ENCODE data around the gene RERE. TPM values are rescaled to one million over a fixed set of nuclear protein-coding genes. Genes with fewer than 3 reads are reported as not detected.

The RERE gene
- total RNA-seq, 4 donors from 2014 or later = 86.4 to 111 (median 103) TPM

DNA sequence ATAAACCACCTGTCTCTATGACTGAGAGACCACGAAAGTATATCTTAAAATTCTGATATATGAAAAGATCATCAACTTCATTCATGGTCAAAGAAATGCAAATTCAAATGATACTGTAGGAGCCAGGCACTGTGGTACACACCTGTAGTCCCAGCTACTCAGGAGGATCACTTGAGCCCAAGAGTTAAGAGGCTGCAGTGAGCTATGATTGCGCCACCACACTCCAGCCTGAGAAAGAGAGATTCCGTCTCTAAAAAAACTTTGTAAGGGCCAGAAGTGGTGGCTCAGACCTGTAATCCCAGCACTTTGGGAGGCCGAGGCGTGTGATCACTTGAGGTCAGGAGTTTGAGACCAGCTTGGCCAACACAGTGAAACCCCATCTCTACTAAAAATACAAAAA lies 17.0 kb downstream of the RERE start:
- no peaks in the 10 kb centered on the region for H3K36me3 ChIP-seq
- no peak overlapping the region for H3K27ac ChIP-seq
- H3K9me3 ChIP-seq = no peaks in the 10 kb centered on the region
- H3K4me1 ChIP-seq = no peaks in the 10 kb centered on the region
- H3K4me3 ChIP-seq = no peak overlapping the region
- 97 to 98% methylated on average over 5 of the region's 5 CpGs for WGBS, 2 donors
- TF ChIP-seq POLR2A (IDR thresholded peaks at IDR 0.05) = no peak
- TF ChIP-seq, protein P1, sequence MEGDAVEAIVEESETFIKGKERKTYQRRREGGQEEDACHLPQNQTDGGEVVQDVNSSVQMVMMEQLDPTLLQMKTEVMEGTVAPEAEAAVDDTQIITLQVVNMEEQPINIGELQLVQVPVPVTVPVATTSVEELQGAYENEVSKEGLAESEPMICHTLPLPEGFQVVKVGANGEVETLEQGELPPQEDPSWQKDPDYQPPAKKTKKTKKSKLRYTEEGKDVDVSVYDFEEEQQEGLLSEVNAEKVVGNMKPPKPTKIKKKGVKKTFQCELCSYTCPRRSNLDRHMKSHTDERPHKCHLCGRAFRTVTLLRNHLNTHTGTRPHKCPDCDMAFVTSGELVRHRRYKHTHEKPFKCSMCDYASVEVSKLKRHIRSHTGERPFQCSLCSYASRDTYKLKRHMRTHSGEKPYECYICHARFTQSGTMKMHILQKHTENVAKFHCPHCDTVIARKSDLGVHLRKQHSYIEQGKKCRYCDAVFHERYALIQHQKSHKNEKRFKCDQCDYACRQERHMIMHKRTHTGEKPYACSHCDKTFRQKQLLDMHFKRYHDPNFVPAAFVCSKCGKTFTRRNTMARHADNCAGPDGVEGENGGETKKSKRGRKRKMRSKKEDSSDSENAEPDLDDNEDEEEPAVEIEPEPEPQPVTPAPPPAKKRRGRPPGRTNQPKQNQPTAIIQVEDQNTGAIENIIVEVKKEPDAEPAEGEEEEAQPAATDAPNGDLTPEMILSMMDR (IDR thresholded peaks at IDR 0.05) = no peak
- no peak for TF ChIP-seq EP300 (IDR thresholded peaks at IDR 0.05)
- H3K27me3 ChIP-seq = no peaks in the 10 kb centered on the region
- DNase-seq (ENCODE audit: low spot score in 2 of 2) = no peak

DNA sequence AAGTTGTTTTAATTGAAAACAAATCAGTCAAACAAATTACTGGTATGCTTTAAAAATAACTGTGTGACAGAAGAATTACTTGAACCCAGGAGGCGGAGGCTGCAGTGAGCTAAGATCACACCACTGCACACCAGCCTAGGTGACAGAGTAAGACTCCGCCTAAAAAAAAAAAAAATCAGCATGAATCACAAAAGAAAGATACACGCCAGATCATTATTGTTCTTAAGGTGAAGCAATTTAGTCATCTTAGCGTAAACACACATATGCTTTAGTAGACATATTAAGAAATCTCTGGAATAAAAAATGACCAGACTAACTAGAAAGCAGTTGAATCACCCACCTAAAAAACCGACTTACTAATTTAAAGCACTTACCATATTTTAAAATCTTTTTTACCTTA lies 20.2 kb downstream of the RERE start:
- TF ChIP-seq EP300 (IDR thresholded peaks at IDR 0.05) (no peak), POLR2A (IDR thresholded peaks at IDR 0.05) (no peak)
- TF ChIP-seq, protein P1 (IDR thresholded peaks at IDR 0.05) = no peak
- no peak for DNase-seq (ENCODE audit: low spot score in 2 of 2)
- no peaks in the 10 kb centered on the region for H3K4me1 ChIP-seq
- 93 to 96% methylated on average over 5 of the region's 5 CpGs for WGBS, 2 donors
- H3K9me3 ChIP-seq = no peaks in the 10 kb centered on the region
- H3K36me3 ChIP-seq = no peaks in the 10 kb centered on the region
- no peak overlapping the region for H3K27ac ChIP-seq
- H3K4me3 ChIP-seq = no peak overlapping the region
- H3K27me3 ChIP-seq = no peaks in the 10 kb centered on the region

DNA sequence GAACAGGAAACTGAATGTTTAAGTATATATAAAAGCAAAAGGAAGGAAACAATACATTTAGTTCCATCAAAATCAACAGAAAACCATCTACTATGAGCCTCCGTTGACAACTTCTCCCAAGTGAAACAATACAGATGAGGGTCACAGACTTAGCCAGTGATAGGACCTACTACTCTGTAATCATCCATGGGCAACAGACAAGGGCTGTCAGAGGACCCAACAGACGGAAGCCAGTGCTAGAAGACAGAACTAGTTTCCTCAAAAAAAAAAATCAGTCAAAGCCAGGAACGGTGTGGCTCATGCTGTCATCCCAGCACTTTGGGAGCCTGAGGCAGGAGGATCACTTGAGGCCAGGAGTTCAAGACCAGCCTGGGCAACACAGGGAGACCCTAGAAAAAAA lies 20.6 kb downstream of the RERE start:
- no peak for DNase-seq (ENCODE audit: low spot score in 2 of 2)
- 46 to 54% methylated on average over 3 of the region's 3 CpGs for WGBS, 2 donors
- no peaks in the 10 kb centered on the region for H3K9me3 ChIP-seq
- H3K27ac ChIP-seq = no peak overlapping the region
- no peaks in the 10 kb centered on the region for H3K27me3 ChIP-seq
- no peak overlapping the region for H3K4me3 ChIP-seq
- no peaks in the 10 kb centered on the region for H3K36me3 ChIP-seq
- TF ChIP-seq, protein P1 (IDR thresholded peaks at IDR 0.05) = no peak
- TF ChIP-seq POLR2A (IDR thresholded peaks at IDR 0.05) = no peak
- no peak for TF ChIP-seq EP300 (IDR thresholded peaks at IDR 0.05)
- H3K4me1 ChIP-seq = no peaks in the 10 kb centered on the region

DNA sequence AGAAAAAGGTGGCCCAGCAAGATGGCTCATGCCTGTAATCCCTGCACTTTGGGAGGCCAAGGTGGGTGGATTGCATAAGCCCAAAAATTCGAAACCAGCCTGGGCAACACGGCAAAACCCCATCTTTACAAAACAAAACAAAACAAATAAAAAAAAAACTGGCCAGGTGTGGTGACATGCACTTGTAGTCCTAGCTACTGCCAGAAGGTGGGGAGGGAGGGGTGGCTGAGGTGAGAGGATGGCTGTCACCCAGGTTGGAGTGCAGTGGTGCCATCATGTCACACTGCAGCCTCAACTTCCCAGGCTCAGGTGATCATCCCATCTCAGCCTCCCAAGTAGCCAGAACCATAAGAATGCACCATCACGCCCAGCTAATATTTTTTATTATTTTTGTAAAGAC lies 22.8 kb downstream of the RERE start:
- no peaks in the 10 kb centered on the region for H3K27me3 ChIP-seq
- no peak for TF ChIP-seq EP300 (IDR thresholded peaks at IDR 0.05)
- no peak for TF ChIP-seq POLR2A (IDR thresholded peaks at IDR 0.05)
- TF ChIP-seq, protein P1 (IDR thresholded peaks at IDR 0.05) = no peak
- H3K4me3 ChIP-seq = no peak overlapping the region
- peaks cover 0 to 5% (median 0%) of the 10 kb centered on the region in 4 donors for H3K4me1 ChIP-seq
- WGBS, 2 donors = 84 to 93% methylated on average over 3 of the region's 3 CpGs
- no peaks in the 10 kb centered on the region for H3K9me3 ChIP-seq
- no peaks in the 10 kb centered on the region for H3K36me3 ChIP-seq
- no peak overlapping the region for H3K27ac ChIP-seq
- no peak for DNase-seq (ENCODE audit: low spot score in 2 of 2)

DNA sequence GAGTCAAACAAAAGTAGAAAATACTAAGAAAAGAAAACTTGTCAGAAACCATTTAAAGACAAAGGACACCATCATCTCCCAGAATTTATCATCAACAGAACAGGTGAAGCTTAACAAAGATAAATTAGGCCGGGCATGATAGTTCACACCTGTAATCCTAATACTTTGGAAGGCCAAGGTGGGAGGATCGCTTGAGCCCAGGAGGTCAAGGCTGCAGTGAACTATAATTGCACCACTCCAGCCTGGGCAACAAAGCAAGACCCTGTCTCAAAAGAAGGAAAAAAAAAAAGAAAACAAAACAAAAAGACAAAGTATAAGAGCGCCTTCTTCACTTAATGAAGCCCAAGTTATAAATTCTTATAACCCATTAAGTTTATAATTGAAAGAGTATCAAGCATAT lies 25.6 kb downstream of the RERE start:
- H3K27me3 ChIP-seq = no peaks in the 10 kb centered on the region
- H3K4me3 ChIP-seq = no peak overlapping the region
- H3K36me3 ChIP-seq = no peaks in the 10 kb centered on the region
- no peak overlapping the region for H3K27ac ChIP-seq
- H3K4me1 ChIP-seq = peaks cover 0 to 5% (median 0%) of the 10 kb centered on the region in 4 donors
- WGBS, 2 donors = 88 to 90% methylated on average over 3 of the region's 3 CpGs
- no peaks in the 10 kb centered on the region for H3K9me3 ChIP-seq
- DNase-seq (ENCODE audit: low spot score in 2 of 2) = no peak
- TF ChIP-seq, protein P1 (IDR thresholded peaks at IDR 0.05) = no peak
- TF ChIP-seq POLR2A (IDR thresholded peaks at IDR 0.05) (no peak), EP300 (IDR thresholded peaks at IDR 0.05) (no peak)
